Uterine smooth muscle cell (primary cell): Measurements from ENCODE around the gene RPRD1B. TPM values are rescaled to one million over a fixed set of nuclear protein-coding genes. Genes with fewer than 3 reads are reported as not detected.

Experiments used
- total RNA-seq: library from RNA; depleted of rRNA; stranded (reverse); fragments of >200 nt; gene quantifications from 2 replicates; pipeline ENCODE4 v1.2.3, GENCODE V29; 2014

RPRD1B gene
- total RNA-seq, result 20.0 and 23.6 TPM in 2 replicates

GRCh38 chr20:38033330-38034107 lies at the start of gene RPRD1B, which contains the start of gene TTI1:
Gene RPRD1B, plus strand, starts transcription at chr20:38033746. Its CDS starts 202 bp downstream, at chr20:38033948.
Gene TTI1, minus strand, starts transcription at chr20:38033456. Its CDS starts 19,640 bp downstream, at chr20:38013816.

Other genes starting within 250 kb of the RPRD1B start
- gene VSTM2L, start 130.6 kb upstream of the RPRD1B start, total RNA-seq, result 0.66 and 2.2 TPM in 2 replicates
- 18.2 and 26.2 TPM in 2 replicates for gene TTI1, start 290 bp upstream of the RPRD1B start, total RNA-seq
- 221 and 411 TPM in 2 replicates for gene TGM2, start 131.5 kb downstream of the RPRD1B start, total RNA-seq
- 0.66 and 2.7 TPM in 2 replicates for gene KIAA1755, start 227.0 kb downstream of the RPRD1B start, total RNA-seq